Stimulated activated naive CD8-positive, alpha-beta T cell treated with anti-CD3 and anti-CD28 coated beads, Interleukin-15, Interleukin-2, amounts not matched to agents 100 ng/mL and 50 ng/mL, for 24 hours (primary cell): Measurements from ENCODE around the gene ADAM8.

Experiments used
- H3K27ac Mint-ChIP-seq: one replicate; pipeline ENCODE4 v1.8.0; 2021; ENCODE audit warnings: mild to moderate bottlenecking, mixed read lengths
- H3K27me3 Mint-ChIP-seq: one replicate; pipeline ENCODE4 v1.8.0; 2021; ENCODE audit warnings: mixed read lengths
- H3K36me3 Mint-ChIP-seq: one replicate; pipeline ENCODE4 v1.8.0; 2021; ENCODE audit warnings: low read depth, mixed read lengths
- H3K4me1 Mint-ChIP-seq: one replicate; pipeline ENCODE4 v1.8.0; 2021; ENCODE audit warnings: low read depth, mixed read lengths
- H3K4me3 Mint-ChIP-seq: one replicate; pipeline ENCODE4 v1.8.0; 2021; ENCODE audit warnings: mild to moderate bottlenecking, mixed read lengths
- H3K9me3 Mint-ChIP-seq: one replicate; pipeline ENCODE4 v1.8.0; 2021; ENCODE audit warnings: mixed read lengths

The ADAM8 gene

DNA sequence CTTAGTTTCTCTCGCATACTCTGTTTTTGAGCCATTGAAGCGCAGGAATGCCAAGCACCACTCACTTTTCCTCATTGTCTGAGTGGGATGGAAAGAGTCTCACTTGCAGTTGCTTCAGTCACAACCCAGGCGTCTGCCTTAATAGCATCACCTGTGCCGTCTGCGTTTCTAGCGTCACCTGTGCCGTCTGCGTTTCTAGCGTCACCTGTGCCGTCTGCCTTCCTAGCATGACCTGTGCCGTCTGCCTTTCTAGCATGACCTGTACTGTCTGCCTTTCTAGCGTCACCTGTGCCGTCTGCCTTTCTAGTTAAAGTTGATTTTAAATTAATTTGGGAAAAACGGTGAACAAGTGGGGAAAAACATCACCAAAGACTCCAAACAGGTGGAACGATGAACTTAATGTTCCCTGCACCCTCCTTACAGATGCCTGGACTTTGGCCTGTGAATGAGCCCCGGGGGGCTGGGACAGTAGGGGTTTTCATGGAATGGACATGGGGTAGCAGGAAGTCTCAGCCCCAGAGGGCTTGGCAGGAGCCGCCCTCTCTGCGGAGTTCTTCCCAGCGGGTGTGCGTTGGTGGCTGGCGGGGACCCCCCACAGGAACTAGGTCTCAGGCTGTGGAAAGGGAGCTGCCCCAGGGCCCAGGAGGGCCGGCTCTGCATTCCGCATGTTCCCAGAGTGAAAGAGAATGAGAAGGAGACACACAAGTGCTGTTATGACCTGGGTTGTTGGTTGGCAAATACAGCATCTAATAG is 35.5 kb upstream of the ADAM8 start:
- Mint-ChIP-seq H3K27me3 (no peaks in the 10 kb centered on the region), H3K4me3 (no peak overlapping the region), H3K27ac (no peak overlapping the region), H3K4me1 (peaks cover 17% of the 10 kb centered on the region), H3K9me3 (no peaks in the 10 kb centered on the region), H3K36me3 (peaks cover 21% of the 10 kb centered on the region)

DNA sequence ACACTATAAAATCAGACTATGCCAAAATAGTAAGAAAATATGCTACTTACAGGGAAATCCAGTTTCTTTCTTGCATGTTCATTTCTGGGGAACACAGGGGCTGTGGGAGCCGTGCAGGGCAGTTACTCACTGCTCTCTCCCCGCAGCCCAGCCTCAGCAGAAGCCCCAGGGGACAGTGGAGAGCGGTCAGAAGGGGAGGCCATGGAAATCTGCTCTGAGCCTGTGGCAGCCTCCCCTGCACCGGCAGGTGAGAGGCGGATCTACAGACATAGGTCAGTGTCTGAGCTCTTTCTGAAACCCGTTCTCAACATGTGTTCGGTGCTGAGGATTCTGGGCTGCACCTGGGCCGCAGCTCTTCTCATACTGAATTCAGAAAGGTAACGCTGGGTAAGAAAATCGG is 34.9 kb upstream of the ADAM8 start:
- Mint-ChIP-seq H3K4me3 (no peak overlapping the region), H3K9me3 (no peaks in the 10 kb centered on the region), H3K4me1 (peaks cover 23% of the 10 kb centered on the region), H3K27ac (no peak overlapping the region), H3K36me3 (peaks cover 21% of the 10 kb centered on the region), H3K27me3 (no peaks in the 10 kb centered on the region)

DNA sequence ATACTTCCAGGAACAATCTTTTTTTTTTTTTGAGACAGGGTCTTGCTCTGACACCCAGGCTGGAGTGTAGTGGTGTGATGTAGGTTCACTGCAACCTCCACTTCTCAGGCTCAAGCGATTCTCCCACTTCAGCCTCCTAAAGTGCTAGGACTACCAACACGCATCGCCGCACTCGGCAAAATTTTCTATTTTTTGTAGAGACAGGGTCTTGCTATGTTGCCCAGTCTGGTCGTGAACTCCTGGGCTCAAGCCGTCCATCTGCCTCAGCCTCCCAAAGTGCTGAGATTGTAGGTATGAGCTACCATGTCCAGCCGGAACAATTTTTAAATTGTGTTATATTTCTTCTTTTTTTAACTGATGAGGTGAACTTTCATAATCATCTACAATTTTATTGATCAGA is 34.1 kb upstream of the ADAM8 start:
- H3K27ac Mint-ChIP-seq = no peak overlapping the region
- H3K4me3 Mint-ChIP-seq = no peak overlapping the region
- H3K9me3 Mint-ChIP-seq = no peaks in the 10 kb centered on the region
- H3K36me3 Mint-ChIP-seq = peaks cover 21% of the 10 kb centered on the region
- peaks cover 29% of the 10 kb centered on the region for H3K4me1 Mint-ChIP-seq
- H3K27me3 Mint-ChIP-seq = no peaks in the 10 kb centered on the region

DNA sequence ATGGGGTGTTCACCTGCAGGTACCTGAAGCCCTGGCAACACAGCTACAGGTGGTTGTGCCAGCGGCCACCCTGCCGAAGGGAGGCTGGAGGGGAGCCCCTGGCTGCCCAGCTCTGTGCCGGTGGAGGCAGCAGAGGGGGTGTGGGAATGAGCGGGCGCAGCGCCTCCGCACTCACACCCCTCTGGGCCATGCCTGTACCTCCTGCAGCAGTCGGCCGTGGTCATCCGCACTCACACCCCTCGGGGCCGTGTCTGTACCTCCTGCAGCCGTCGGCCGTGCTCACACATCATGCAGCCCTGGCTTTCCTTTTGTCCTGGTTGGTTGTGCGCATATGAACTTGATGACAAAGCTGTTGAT is 33.7 kb upstream of the ADAM8 start:
- H3K9me3 Mint-ChIP-seq = no peaks in the 10 kb centered on the region
- no peak overlapping the region for H3K4me3 Mint-ChIP-seq
- H3K4me1 Mint-ChIP-seq = peaks cover 33% of the 10 kb centered on the region
- no peak overlapping the region for H3K27ac Mint-ChIP-seq
- no peaks in the 10 kb centered on the region for H3K27me3 Mint-ChIP-seq
- H3K36me3 Mint-ChIP-seq = peaks cover 23% of the 10 kb centered on the region

DNA sequence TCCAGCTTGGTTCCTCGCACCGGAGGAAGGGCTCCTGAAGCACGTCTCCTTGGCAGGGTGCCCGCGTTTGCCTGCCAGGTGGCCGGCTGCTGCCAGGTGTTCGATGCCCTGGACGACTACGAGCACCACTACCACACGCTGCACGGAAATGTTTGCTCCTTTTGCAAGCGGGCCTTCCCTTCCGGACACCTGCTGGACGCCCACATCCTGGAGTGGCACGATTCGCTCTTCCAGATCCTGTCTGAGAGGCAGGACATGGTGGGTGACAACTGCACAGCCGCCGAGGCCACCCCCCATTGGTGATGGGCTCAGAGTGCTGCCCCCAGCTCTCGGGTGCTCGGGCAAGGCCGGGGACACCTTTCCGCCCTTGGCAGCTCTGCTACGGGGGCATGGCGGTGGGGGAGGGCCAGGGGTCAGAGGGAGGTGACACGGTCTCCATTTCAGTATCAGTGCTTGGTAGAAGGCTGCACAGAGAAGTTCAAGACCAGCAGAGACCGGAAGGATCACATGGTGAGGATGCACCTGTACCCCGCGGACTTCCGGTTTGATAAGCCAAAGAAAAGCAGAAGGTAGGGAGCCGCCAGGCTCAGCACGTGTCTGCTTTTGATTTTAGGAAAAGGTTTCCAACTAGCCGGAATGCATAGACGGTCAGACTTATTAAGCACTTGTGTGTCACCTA is 33.2 kb upstream of the ADAM8 start:
- peak overlapping the region; percentile 55 for H3K27ac Mint-ChIP-seq
- H3K36me3 Mint-ChIP-seq = peaks cover 27% of the 10 kb centered on the region

DNA sequence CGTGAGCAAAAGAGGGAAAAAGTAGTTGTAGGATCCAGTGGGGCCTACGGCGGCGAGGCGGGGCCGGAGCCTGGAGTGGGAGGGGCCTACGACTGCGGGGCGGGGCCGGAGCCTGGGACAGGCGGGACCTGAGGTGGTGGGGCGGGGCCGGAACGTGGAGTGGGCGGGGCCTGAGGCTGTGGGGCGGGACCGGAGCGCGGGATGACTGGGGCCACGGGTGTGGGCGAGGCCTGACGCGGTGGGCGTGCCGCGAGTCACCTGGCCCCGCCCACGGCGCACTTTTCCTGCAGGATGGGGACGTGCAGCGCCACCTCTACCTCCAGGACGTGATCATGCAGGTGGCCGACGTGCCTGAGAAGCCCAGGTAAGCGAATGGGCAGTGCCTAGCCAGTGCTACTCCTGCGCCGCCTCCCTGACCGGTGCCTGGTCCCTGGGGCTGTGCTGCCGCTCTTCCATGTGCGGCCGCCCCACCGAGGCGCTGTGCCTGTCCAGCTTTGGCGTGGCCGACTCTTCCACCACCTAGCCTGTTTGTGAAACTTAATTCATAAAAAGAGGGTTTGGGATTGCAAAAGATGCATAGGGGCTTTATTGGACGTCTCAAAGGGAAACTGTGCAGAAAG is 32.5 kb upstream of the ADAM8 start:
- Mint-ChIP-seq H3K27ac (peak overlapping the region; percentile 55), H3K4me1 (peaks cover 38% of the 10 kb centered on the region), H3K36me3 (peaks cover 24% of the 10 kb centered on the region), H3K9me3 (no peaks in the 10 kb centered on the region), H3K4me3 (peak overlapping the region; percentile 72), H3K27me3 (no peaks in the 10 kb centered on the region)

More for the DNA sequence above, 33.2 kb upstream of the ADAM8 start:
- H3K27me3 Mint-ChIP-seq = no peaks in the 10 kb centered on the region
- H3K9me3 Mint-ChIP-seq = no peaks in the 10 kb centered on the region
- peaks cover 38% of the 10 kb centered on the region for H3K4me1 Mint-ChIP-seq
- H3K4me3 Mint-ChIP-seq = peak overlapping the region; percentile 72

DNA sequence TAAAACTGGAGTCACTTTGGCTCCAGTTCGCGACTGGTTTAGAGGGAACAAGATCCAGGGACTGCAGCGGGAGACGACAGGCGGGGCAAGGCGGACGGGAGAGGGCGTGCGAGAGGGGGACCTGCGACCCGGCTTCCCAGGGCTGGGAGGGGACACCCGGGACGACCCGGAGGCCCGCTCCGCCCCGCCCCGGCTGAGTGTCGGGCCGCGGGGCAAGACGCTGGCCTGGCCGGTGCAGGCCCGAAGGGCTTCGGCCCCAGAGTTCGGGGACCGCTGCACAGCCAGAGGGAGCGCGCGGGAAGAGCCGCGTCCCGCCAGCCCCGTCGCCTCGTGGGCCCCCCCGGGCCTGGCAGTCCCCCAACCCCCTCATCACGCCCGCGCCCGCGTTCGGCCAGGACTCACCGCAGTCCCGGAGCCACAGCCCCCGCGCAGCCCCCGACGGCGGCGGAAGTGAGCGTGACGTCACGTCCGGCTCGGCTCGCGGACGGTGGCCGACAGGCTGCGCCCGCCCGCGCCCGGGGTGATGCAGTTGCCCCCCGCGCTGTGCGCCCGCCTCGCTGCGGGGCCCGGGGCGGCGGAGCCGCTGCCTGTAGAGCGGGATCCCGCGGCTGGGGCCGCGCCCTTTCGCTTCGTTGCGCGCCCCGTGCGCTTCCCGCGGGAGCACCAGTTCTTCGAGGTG is 31.9 kb upstream of the ADAM8 start, which contains the start of the genes TUBGCP2 and ZNF511:
TUBGCP2 (minus strand) TSS at position 452 of the 679 bp plus-strand sequence. CDS start 5,931 bp downstream, outside the sequence.
ZNF511 (plus strand) TSS at position 494 of the 679 bp plus-strand sequence; CDS start at position 524, 30 bp downstream.
- H3K36me3 Mint-ChIP-seq = peaks cover 29% of the 10 kb centered on the region
- H3K27me3 Mint-ChIP-seq = no peaks in the 10 kb centered on the region

DNA sequence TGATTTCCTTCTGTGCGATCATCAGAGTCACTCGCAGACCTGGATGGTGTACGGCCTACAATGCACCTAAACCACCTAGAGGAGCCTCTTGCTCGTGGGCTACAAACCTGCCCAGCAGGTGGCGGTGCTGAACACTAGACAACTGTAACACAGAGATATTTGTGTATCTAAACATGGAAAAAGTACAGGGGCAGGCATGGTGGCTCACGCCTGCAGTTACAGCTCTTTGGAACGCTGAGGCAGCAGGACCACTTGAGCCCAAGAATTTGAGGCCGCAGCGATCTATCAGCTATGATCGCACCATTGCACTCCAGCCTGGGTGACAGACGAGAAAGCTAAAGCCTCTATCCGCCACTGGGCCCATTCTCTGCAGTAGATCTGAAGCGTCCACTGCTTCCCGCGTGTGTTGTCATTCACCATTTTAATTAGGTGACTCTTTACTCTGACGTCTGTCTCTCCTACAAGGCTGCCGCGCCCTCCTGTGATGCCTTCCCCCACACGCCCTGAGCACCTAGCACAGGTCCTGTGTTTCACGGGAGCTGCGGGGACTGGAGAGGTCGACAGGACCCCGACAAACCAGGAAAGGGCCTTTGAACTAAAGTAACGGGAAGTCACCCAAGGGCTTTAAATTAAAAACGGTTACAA is 31.2 kb upstream of the ADAM8 start:
- Mint-ChIP-seq H3K36me3 (peaks cover 28% of the 10 kb centered on the region), H3K4me3 (peak overlapping the region; percentile 99), H3K4me1 (peaks cover 39% of the 10 kb centered on the region), H3K27ac (peak overlapping the region; percentile 98), H3K9me3 (no peaks in the 10 kb centered on the region), H3K27me3 (no peaks in the 10 kb centered on the region)

More for the DNA sequence above, 31.9 kb upstream of the ADAM8 start, which contains the start of the genes TUBGCP2 and ZNF511:
- Mint-ChIP-seq H3K9me3 (no peaks in the 10 kb centered on the region), H3K4me3 (peak within 1 kb of the TSS; percentile 99), H3K27ac (peak within 1 kb of the TSS; percentile 98), H3K4me1 (peaks cover 39% of the 10 kb centered on the region)

DNA sequence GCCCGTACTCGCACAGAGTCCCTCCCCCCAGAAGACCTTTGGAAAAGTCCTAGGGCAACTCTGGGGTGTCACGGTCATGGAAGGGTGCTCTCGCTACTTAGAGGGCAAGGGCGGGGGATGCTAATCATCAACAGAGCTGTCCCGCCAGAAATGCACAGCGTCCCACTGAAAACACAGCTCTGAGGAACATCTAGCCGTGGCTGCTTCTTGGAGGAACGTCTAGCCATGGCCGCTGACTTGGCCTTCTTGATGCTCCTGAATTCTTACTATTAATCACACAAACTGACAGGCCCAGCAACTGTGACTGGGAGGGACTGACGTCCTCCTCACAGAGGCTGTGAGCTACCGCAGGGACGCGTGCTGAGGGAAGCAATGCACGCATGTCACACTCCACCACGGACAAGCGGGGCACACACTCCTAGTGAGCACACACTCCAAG is 30.3 kb upstream of the ADAM8 start:
- Mint-ChIP-seq H3K36me3 (peaks cover 25% of the 10 kb centered on the region), H3K27ac (peak overlapping the region; percentile 50), H3K9me3 (no peaks in the 10 kb centered on the region), H3K4me3 (peak overlapping the region; percentile 99), H3K4me1 (peaks cover 43% of the 10 kb centered on the region), H3K27me3 (no peaks in the 10 kb centered on the region)

DNA sequence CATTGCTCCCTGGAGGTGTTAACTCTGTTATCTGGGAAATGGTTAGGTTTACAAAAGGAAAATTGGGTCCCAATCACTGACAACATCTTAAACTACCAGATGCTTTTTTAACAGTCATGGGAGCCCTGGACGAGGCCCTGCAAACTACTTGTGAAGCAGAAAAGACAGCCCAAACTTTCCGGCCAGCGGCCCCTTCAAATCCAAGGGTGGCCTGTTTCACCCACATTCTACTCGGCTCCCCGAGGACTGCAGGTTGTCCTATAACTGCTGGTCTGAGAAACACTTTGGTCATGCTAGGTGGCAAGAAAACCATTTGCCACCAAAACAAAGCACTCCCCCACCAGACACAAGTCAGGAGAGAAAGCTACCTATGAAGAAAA is 29.4 kb upstream of the ADAM8 start:
- Mint-ChIP-seq H3K27me3 (no peaks in the 10 kb centered on the region), H3K27ac (no peak overlapping the region), H3K4me3 (no peak overlapping the region), H3K4me1 (peaks cover 43% of the 10 kb centered on the region), H3K9me3 (no peaks in the 10 kb centered on the region), H3K36me3 (peaks cover 18% of the 10 kb centered on the region)

DNA sequence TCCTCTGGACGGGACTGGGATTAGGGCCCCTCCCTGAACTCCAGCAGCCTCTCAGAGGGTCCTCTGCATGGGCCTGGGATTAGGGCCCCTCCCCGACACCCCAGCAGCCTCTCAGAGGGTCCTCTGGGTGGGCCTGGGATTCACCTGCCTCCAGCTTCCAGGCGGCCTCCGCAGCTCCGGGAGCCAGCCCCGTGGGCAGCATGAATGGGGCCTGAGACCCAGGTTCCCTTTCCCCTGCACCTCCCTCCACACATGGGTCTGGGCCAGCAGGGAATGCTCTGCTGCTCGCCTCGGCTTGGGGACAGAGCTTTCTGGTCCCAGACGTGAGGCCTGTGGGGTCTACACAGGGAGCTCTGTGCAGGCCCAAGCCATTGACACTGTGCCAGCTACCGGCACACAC is 26.5 kb upstream of the ADAM8 start:
- H3K9me3 Mint-ChIP-seq = no peaks in the 10 kb centered on the region
- H3K4me1 Mint-ChIP-seq = peaks cover 42% of the 10 kb centered on the region
- peaks cover 32% of the 10 kb centered on the region for H3K36me3 Mint-ChIP-seq

DNA sequence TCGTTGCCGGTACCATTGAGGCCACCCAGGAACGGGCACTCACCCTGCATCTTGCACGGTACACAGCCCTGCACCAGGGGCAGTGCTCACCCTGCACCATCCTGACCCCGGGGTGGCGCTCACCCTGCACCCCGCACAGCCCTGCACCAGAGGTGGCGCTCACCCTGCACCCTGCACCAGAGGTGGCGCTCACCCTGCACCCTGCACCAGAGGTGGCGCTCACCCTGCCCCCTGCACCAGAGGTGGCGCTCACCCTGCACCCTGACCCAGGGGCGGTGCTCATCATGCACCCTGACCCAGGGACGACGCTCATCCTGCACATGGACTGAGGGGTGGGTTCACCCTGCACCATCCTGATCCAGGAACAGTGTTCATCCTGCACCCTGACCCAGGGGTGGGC is 25.6 kb upstream of the ADAM8 start:
- Mint-ChIP-seq H3K4me3 (no peak overlapping the region), H3K36me3 (peaks cover 42% of the 10 kb centered on the region), H3K27ac (no peak overlapping the region), H3K4me1 (peaks cover 33% of the 10 kb centered on the region), H3K9me3 (no peaks in the 10 kb centered on the region), H3K27me3 (no peaks in the 10 kb centered on the region)

More for the DNA sequence above, 26.5 kb upstream of the ADAM8 start:
- H3K27me3 Mint-ChIP-seq = no peaks in the 10 kb centered on the region
- H3K27ac Mint-ChIP-seq = no peak overlapping the region
- no peak overlapping the region for H3K4me3 Mint-ChIP-seq

DNA sequence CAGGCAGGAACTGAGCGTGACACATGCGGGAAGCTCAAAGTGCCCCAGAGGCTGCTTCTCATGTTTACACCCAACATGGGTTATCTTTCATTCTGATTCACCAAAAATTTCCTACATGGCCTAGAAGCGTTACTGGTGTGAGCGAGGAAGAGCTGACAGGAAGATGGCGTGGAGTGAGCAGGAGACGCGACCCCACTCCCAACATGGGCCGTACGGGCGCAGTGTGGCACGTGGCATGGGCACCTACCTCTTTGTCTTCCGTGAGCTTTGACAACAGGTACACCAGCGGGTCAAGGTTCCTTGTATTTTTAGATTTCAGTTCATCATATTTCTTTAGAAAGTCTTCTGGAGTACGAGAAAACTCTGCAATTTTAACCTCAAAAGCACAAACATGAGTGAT is 23.1 kb upstream of the ADAM8 start:
- H3K4me1 Mint-ChIP-seq = peaks cover 12% of the 10 kb centered on the region
- no peaks in the 10 kb centered on the region for H3K27me3 Mint-ChIP-seq
- H3K9me3 Mint-ChIP-seq = no peaks in the 10 kb centered on the region
- H3K27ac Mint-ChIP-seq = no peak overlapping the region
- H3K36me3 Mint-ChIP-seq = peaks cover 51% of the 10 kb centered on the region
- no peak overlapping the region for H3K4me3 Mint-ChIP-seq

DNA sequence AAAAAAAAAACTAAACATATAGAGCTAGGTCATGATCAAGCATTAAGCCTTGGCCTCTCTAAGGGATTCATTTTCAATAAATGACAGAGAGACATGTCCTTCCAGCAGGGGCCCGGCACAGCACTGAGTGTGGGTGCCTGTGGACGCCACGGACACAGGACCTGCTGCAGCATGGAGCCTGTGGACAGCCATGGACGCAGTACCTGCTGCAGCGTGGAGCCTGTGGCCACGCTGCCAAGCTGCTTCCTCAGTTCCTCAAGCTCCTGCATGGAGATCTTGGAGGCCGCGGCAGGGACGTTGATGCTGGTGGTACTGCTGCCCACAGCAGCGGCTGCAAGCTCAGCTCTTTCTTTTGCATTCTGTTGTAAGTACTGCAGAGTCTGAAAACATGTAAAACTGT is 22.6 kb upstream of the ADAM8 start:
- no peak overlapping the region for H3K4me3 Mint-ChIP-seq
- H3K27ac Mint-ChIP-seq = no peak overlapping the region
- no peaks in the 10 kb centered on the region for H3K27me3 Mint-ChIP-seq
- H3K36me3 Mint-ChIP-seq = peaks cover 57% of the 10 kb centered on the region
- H3K9me3 Mint-ChIP-seq = no peaks in the 10 kb centered on the region
- H3K4me1 Mint-ChIP-seq = peaks cover 13% of the 10 kb centered on the region
